ENCODE measurements around the gene DPYSL5. TPM values are rescaled to one million over a fixed set of nuclear protein-coding genes. Genes with fewer than 3 reads are reported as not detected.

Gene DPYSL5
- total and polyA plus RNA-seq, 4 donors, result not detected

DNA sequence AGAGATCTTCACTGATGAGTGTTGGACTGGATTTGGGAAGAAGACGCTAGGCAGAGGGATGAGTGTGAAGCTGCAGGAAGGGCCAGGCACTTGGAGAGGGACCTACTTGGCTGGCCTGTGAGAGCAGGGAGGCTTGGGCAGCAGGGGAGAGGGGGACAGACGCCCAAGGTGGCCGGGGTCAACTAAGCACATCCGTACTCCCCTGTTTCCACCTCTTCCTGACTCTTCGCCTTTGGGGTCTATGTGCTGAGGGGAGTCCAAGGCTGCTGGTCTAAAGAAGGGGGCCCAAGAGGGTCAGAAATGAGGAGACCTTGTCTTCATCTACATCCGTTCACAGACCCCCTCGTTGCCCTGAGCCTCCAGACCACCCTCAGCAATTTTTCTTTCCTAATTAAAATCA lies 16.7 kb downstream of the DPYSL5 start:
- H3K4me1 ChIP-seq (ENCODE audit: control insufficient read depth in 4 of 4, insufficient read depth in 4 of 4, low read length in 3 of 4), result no peaks in the 10 kb centered on the region
- 76% methylated on average over 7 of the region's 7 CpGs for WGBS
- H3K36me3 ChIP-seq (ENCODE audit: control insufficient read depth in 4 of 4, insufficient read depth in 3 of 4, low read depth in 1 of 4, low read length in 3 of 4), result no peaks in the 10 kb centered on the region
- H3K9me3 ChIP-seq (ENCODE audit: control insufficient read depth in 4 of 4, low read length in 3 of 4), result no peaks in the 10 kb centered on the region
- H3K4me3 ChIP-seq (ENCODE audit: low read depth in 1 of 3, low read length in 3 of 3), result no peak overlapping the region
- no peak overlapping the region for H3K9ac ChIP-seq (ENCODE audit: low read depth in 1 of 2, low read length in 2 of 2)
- TF ChIP-seq, protein P1, sequence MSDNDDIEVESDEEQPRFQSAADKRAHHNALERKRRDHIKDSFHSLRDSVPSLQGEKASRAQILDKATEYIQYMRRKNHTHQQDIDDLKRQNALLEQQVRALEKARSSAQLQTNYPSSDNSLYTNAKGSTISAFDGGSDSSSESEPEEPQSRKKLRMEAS (IDR thresholded peaks at IDR 0.05), result no peak
- TF ChIP-seq, protein P2, sequence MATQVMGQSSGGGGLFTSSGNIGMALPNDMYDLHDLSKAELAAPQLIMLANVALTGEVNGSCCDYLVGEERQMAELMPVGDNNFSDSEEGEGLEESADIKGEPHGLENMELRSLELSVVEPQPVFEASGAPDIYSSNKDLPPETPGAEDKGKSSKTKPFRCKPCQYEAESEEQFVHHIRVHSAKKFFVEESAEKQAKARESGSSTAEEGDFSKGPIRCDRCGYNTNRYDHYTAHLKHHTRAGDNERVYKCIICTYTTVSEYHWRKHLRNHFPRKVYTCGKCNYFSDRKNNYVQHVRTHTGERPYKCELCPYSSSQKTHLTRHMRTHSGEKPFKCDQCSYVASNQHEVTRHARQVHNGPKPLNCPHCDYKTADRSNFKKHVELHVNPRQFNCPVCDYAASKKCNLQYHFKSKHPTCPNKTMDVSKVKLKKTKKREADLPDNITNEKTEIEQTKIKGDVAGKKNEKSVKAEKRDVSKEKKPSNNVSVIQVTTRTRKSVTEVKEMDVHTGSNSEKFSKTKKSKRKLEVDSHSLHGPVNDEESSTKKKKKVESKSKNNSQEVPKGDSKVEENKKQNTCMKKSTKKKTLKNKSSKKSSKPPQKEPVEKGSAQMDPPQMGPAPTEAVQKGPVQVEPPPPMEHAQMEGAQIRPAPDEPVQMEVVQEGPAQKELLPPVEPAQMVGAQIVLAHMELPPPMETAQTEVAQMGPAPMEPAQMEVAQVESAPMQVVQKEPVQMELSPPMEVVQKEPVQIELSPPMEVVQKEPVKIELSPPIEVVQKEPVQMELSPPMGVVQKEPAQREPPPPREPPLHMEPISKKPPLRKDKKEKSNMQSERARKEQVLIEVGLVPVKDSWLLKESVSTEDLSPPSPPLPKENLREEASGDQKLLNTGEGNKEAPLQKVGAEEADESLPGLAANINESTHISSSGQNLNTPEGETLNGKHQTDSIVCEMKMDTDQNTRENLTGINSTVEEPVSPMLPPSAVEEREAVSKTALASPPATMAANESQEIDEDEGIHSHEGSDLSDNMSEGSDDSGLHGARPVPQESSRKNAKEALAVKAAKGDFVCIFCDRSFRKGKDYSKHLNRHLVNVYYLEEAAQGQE (IDR thresholded peaks at IDR 0.05), result no peak
- no peak for TF ChIP-seq TAF1 (conservative IDR thresholded peaks at IDR 0.05)
- no peak for TF ChIP-seq EGR1 (IDR thresholded peaks at IDR 0.05; ENCODE audit: low read depth in 2 of 2)
- TF ChIP-seq, protein P3, sequence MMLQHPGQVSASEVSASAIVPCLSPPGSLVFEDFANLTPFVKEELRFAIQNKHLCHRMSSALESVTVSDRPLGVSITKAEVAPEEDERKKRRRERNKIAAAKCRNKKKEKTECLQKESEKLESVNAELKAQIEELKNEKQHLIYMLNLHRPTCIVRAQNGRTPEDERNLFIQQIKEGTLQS (IDR thresholded peaks at IDR 0.05), result no peak
- TF ChIP-seq RAD21 (IDR thresholded peaks at IDR 0.05), result no peak
- TF ChIP-seq, protein P4, sequence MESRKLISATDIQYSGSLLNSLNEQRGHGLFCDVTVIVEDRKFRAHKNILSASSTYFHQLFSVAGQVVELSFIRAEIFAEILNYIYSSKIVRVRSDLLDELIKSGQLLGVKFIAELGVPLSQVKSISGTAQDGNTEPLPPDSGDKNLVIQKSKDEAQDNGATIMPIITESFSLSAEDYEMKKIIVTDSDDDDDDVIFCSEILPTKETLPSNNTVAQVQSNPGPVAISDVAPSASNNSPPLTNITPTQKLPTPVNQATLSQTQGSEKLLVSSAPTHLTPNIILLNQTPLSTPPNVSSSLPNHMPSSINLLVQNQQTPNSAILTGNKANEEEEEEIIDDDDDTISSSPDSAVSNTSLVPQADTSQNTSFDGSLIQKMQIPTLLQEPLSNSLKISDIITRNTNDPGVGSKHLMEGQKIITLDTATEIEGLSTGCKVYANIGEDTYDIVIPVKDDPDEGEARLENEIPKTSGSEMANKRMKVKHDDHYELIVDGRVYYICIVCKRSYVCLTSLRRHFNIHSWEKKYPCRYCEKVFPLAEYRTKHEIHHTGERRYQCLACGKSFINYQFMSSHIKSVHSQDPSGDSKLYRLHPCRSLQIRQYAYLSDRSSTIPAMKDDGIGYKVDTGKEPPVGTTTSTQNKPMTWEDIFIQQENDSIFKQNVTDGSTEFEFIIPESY (IDR thresholded peaks at IDR 0.05), result no peak
- TF ChIP-seq GABPA (IDR thresholded peaks at IDR 0.05 in 1 of 2, conservative IDR thresholded peaks at IDR 0.05 in 1 of 2), result no peak
- no peak for TF ChIP-seq NR2F2 (IDR thresholded peaks at IDR 0.05)
- TF ChIP-seq, protein P5, sequence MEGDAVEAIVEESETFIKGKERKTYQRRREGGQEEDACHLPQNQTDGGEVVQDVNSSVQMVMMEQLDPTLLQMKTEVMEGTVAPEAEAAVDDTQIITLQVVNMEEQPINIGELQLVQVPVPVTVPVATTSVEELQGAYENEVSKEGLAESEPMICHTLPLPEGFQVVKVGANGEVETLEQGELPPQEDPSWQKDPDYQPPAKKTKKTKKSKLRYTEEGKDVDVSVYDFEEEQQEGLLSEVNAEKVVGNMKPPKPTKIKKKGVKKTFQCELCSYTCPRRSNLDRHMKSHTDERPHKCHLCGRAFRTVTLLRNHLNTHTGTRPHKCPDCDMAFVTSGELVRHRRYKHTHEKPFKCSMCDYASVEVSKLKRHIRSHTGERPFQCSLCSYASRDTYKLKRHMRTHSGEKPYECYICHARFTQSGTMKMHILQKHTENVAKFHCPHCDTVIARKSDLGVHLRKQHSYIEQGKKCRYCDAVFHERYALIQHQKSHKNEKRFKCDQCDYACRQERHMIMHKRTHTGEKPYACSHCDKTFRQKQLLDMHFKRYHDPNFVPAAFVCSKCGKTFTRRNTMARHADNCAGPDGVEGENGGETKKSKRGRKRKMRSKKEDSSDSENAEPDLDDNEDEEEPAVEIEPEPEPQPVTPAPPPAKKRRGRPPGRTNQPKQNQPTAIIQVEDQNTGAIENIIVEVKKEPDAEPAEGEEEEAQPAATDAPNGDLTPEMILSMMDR (IDR thresholded peaks at IDR 0.05; ENCODE audit: low read depth, low read length, missing input control), result no peak
- TF ChIP-seq FOXA2 (IDR thresholded peaks at IDR 0.05), result no peak
- no peak for TF ChIP-seq HNF4G (IDR thresholded peaks at IDR 0.05)
- TF ChIP-seq YY1 (IDR thresholded peaks at IDR 0.05), result no peak
- DNase-seq (ENCODE audit: low spot score), result no peak
- H3K27me3 ChIP-seq (ENCODE audit: control insufficient read depth in 4 of 4, insufficient read depth in 4 of 4, low read length in 3 of 4), result peaks cover 0 to 8% (median 2%) of the 10 kb centered on the region in 4 donors
- no peak overlapping the region for H3K27ac ChIP-seq (ENCODE audit: low read depth in 1 of 2, low read length in 2 of 2)

DNA sequence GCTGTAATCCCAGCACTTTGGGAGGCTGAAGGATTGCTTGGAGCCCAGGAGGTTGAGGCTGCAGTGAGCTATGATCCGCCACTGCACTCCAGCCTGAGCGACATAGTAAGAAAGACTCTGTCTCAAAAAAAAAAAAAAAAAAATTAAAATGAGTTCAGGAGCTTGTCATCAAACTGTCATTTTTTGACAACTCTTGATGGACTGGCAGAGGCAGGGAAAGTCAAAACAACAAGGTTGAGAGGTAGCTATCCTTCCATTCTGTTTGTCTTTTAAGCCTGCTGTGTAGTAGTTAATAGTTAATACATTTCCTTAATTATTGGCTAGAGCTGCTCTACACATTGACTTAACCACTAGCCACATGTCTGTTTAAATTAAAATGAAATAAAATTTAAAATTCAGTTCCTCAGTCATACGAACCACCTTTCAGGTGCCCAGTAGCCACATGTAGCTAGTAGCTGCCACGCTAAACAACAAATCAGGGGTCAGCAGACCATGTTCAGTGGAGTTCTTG lies 22.7 kb downstream of the DPYSL5 start:
- H3K4me3 ChIP-seq (ENCODE audit: low read depth in 1 of 3, low read length in 3 of 3), result no peak overlapping the region
- H3K4me1 ChIP-seq (ENCODE audit: control insufficient read depth in 4 of 4, insufficient read depth in 4 of 4, low read length in 3 of 4), result no peaks in the 10 kb centered on the region
- no peaks in the 10 kb centered on the region for H3K36me3 ChIP-seq (ENCODE audit: control insufficient read depth in 4 of 4, insufficient read depth in 3 of 4, low read depth in 1 of 4, low read length in 3 of 4)
- no peaks in the 10 kb centered on the region for H3K27me3 ChIP-seq (ENCODE audit: control insufficient read depth in 4 of 4, insufficient read depth in 4 of 4, low read length in 3 of 4)
- no peak for DNase-seq (ENCODE audit: low spot score)
- H3K9ac ChIP-seq (ENCODE audit: low read depth in 1 of 2, low read length in 2 of 2), result no peak overlapping the region
- no peak overlapping the region for H3K27ac ChIP-seq (ENCODE audit: low read depth in 1 of 2, low read length in 2 of 2)
- no peaks in the 10 kb centered on the region for H3K9me3 ChIP-seq (ENCODE audit: control insufficient read depth in 4 of 4, low read length in 3 of 4)
- WGBS, result 89% methylated on average over 4 of the region's 4 CpGs
- no peak for TF ChIP-seq NR2F2 (IDR thresholded peaks at IDR 0.05)
- TF ChIP-seq, protein P5 (IDR thresholded peaks at IDR 0.05; ENCODE audit: low read depth, low read length, missing input control), result no peak
- TF ChIP-seq FOXA1 (IDR thresholded peaks at IDR 0.05), result no peak
- TF ChIP-seq HNF4A (conservative IDR thresholded peaks at IDR 0.05), result no peak
- TF ChIP-seq, protein P3 (IDR thresholded peaks at IDR 0.05), result no peak
- TF ChIP-seq FOXA2 (IDR thresholded peaks at IDR 0.05), result no peak
- TF ChIP-seq, protein P1 (IDR thresholded peaks at IDR 0.05), result no peak
- TF ChIP-seq, protein P2 (IDR thresholded peaks at IDR 0.05), result no peak

All from liver (tissue), 9 donors.